Measurements from ENCODE around the gene MPST. TPM values are rescaled to one million over a fixed set of nuclear protein-coding genes. Genes with fewer than 3 reads are reported as not detected.

MPST gene
- total RNA-seq, 1 experiment from 2014 or later: 51.2 TPM

DNA sequence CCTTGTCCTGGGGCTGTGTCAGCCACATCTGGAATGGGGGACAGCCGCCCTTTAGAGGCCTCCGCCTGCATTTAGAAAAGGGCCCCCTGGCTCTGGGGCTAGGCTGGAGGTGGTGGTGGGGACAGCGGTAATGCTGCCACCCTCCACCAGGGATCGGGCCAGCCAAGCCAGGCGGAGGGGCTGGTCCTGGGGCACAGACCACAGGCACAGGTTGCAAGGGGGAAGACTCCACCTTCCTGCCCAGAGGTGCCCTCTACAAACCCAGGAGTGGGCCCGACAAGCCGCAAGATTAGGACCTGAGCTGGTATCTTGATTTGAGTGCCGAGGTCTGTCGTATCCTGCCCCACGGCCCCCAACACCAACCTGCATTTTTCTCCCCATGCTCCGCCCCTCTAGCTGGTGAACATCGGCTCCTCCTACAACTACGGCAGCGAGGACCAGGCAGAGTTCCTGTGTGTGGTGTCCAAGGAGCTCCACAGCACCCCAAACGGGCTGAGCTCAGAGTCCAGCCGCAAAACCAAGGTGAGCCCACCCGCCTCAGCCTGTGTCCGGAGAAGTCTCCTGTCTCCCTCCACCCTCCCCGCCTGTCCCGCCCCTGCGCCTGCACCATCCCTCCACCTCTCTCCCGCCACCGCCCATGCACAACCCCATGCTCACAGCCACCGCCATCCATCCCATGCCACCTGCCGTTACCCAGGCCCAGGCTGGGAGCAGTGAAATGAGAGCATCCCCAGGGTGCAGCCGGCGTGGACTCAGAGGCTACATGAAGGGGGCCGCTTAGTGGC lies 39.6 kb downstream of the MPST start:
- intact Hi-C loops (cut with micrococcal nuclease): no loop called here
- no peaks in the 10 kb centered on the region for H3K9me3 Mint-ChIP-seq (ENCODE audit: unreplicated experiment)
- no peak for DNase-seq (ENCODE audit: unreplicated experiment)
- CTCF ChIA-PET: no interaction called here
- peaks cover 14% of the 10 kb centered on the region for H3K36me3 Mint-ChIP-seq (ENCODE audit: insufficient read depth, unreplicated experiment)
- POLR2A ChIA-PET: interaction anchor here (0.6 kb wide), 1 partner anchor 152 kb away, joined by 3 read pairs; no protein-coding TSS in a partner anchor
- TF ChIP-seq, protein P1, sequence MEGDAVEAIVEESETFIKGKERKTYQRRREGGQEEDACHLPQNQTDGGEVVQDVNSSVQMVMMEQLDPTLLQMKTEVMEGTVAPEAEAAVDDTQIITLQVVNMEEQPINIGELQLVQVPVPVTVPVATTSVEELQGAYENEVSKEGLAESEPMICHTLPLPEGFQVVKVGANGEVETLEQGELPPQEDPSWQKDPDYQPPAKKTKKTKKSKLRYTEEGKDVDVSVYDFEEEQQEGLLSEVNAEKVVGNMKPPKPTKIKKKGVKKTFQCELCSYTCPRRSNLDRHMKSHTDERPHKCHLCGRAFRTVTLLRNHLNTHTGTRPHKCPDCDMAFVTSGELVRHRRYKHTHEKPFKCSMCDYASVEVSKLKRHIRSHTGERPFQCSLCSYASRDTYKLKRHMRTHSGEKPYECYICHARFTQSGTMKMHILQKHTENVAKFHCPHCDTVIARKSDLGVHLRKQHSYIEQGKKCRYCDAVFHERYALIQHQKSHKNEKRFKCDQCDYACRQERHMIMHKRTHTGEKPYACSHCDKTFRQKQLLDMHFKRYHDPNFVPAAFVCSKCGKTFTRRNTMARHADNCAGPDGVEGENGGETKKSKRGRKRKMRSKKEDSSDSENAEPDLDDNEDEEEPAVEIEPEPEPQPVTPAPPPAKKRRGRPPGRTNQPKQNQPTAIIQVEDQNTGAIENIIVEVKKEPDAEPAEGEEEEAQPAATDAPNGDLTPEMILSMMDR (IDR thresholded peaks at IDR 0.05; ENCODE audit: unreplicated experiment): no peak
- H3K4me3 Mint-ChIP-seq (ENCODE audit: unreplicated experiment): no peak overlapping the region
- H3K27ac Mint-ChIP-seq (ENCODE audit: low read depth, unreplicated experiment): no peak overlapping the region
- H3K4me1 Mint-ChIP-seq (ENCODE audit: insufficient read depth, unreplicated experiment): no peaks in the 10 kb centered on the region
- no TSS peak for BruUV-seq (replicated peaks)
- H3K27me3 Mint-ChIP-seq (ENCODE audit: insufficient read depth, unreplicated experiment): no peaks in the 10 kb centered on the region

DNA sequence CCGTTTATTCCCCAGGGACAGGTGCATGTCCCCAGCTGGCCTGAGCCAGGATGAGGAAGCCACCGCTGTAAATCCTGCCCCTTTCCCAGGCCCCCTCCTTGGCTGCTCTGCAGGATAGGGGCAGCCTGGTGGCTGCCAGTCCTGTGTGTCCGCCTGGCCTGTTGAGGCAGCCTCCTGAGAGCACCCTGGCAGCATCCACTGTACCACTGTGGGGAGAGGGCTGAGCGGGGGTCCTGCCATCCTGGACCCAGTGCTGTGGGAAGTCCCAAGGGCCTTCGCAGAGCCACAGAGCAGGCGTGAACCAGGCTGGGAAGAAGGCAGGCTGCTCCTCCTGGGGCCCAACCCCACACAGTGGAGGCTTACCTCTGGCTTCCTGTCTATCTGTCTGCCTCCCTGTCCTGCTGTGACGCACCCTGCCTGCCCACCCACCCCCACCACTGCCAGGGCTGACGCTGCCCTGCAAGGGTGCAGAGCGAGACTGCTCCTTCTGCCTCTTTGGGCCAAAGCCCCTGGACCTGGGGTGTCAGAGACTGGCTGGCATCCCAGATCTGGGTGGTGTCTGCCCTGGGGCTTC lies 40.4 kb downstream of the MPST start:
- intact Hi-C loops (cut with micrococcal nuclease): no loop called here
- ChIA-PET CTCF (no interaction called here), POLR2A (no interaction called here)
- H3K4me1 Mint-ChIP-seq (ENCODE audit: insufficient read depth, unreplicated experiment): no peaks in the 10 kb centered on the region
- H3K9me3 Mint-ChIP-seq (ENCODE audit: unreplicated experiment): no peaks in the 10 kb centered on the region
- BruUV-seq (replicated peaks): no TSS peak
- TF ChIP-seq, protein P1 (IDR thresholded peaks at IDR 0.05; ENCODE audit: unreplicated experiment): no peak
- peaks cover 14% of the 10 kb centered on the region for H3K36me3 Mint-ChIP-seq (ENCODE audit: insufficient read depth, unreplicated experiment)
- H3K27me3 Mint-ChIP-seq (ENCODE audit: insufficient read depth, unreplicated experiment): no peaks in the 10 kb centered on the region
- no peak overlapping the region for H3K4me3 Mint-ChIP-seq (ENCODE audit: unreplicated experiment)
- DNase-seq (ENCODE audit: unreplicated experiment): no peak
- no peak overlapping the region for H3K27ac Mint-ChIP-seq (ENCODE audit: low read depth, unreplicated experiment)

DNA sequence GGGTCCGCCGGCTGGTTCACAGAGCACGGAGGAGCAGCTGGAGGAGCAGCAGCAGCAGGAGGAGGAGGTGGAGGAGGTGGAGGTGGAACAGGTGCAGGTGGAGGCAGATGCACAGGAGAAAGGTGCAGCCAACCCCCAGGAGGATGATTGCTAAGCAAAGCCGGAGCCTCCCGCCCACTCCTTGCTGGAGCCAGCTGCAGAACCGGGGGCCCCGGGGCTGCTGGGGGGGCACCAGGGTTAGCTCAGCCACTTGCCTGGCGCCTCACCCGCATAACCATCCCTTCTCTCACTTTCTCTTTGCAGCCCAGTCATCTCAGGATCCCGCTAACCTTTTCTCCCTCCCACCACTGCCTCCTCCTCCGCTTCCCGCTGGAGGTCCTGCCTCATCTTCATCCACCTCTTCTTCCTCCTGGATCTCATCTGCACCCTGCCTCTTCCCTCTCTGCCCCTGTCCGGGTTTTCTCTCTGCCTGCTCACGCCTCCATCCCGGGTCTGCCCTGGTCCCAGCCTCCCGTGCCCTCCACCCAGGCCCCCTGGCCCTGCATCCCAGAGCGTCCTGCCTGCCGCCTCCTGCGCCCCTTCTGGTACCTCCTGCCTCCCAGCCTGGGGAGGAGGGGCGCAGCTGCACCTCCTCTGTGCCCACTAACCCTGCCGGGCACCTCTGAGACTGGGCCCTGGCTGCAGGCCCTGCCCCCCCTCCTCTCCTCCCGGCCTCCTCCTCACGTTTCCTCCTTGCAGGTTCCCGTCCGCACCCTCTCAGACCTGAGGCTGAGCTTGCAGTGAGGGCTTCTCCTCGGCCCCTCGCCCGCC lies 41.5 kb downstream of the MPST start:
- ChIA-PET CTCF (no interaction called here), POLR2A (no interaction called here)
- intact Hi-C loops (cut with micrococcal nuclease): no loop called here
- H3K36me3 Mint-ChIP-seq (ENCODE audit: insufficient read depth, unreplicated experiment): peaks cover 14% of the 10 kb centered on the region
- H3K27me3 Mint-ChIP-seq (ENCODE audit: insufficient read depth, unreplicated experiment): no peaks in the 10 kb centered on the region
- BruUV-seq (replicated peaks): no TSS peak
- TF ChIP-seq, protein P1 (IDR thresholded peaks at IDR 0.05; ENCODE audit: unreplicated experiment): no peak
- H3K9me3 Mint-ChIP-seq (ENCODE audit: unreplicated experiment): no peaks in the 10 kb centered on the region
- DNase-seq (ENCODE audit: unreplicated experiment): no peak
- H3K4me3 Mint-ChIP-seq (ENCODE audit: unreplicated experiment): no peak overlapping the region
- H3K27ac Mint-ChIP-seq (ENCODE audit: low read depth, unreplicated experiment): no peak overlapping the region
- no peaks in the 10 kb centered on the region for H3K4me1 Mint-ChIP-seq (ENCODE audit: insufficient read depth, unreplicated experiment)

Measured in MCF 10A (cell line).